Left cardiac atrium (tissue), 4 donors: ENCODE results near the gene HAX1. TPM values are rescaled to one million over a fixed set of nuclear protein-coding genes. Genes with fewer than 3 reads are reported as not detected.
A peak's percentile ranks its signal among the peaks of the same experiment; 100 is the strongest.
"Not testable (repeated sequence)": the region's sequence is repeated elsewhere in the genome, so short reads cannot be mapped to it uniquely, and the experiment has no call there.

Experiments
- ATAC-seq, 2 donors: fragments of 200-7000 bp; cut with Tn5 transposase; one replicate each; pipeline ENCODE4 v1.9.1; 2020; ENCODE audit warnings: mild to moderate bottlenecking in 2 of 2, moderate library complexity in 2 of 2
- DNase-seq: peaks from one replicate; pipeline ENCODE4 v3.0.0-alpha.2; 2020
- intact Hi-C, 2 donors: fragments of 100-400 bp; cut with DNase I; formaldehyde crosslinking; loops; one replicate each; pipeline versions ENCODE4 v1.14.1 to v1.15.1; 2022 to 2023
- total RNA-seq, 2 donors: library from RNA; stranded (reverse); fragmentation: NEBNext Ultra II Directional; extraction: Animal tissue kit (Norgen Biotek cat#: 25700); gene quantifications; one replicate each; pipeline ENCODE4 v1.2.1, GENCODE V29; 2021
- donor health status: DM: no; HTN: yes; CAD: no.
- donor health status: DM: no; HTN: yes; CAD: no; lungs with severe emphysema.
- donor health status: DM: yes; HTN: yes; CAD: no.
- donor health status: Dilated cardiomyopathy.

The HAX1 gene
- total RNA-seq, 2 donors from 2014 or later: 112 to 120 TPM

DNA sequence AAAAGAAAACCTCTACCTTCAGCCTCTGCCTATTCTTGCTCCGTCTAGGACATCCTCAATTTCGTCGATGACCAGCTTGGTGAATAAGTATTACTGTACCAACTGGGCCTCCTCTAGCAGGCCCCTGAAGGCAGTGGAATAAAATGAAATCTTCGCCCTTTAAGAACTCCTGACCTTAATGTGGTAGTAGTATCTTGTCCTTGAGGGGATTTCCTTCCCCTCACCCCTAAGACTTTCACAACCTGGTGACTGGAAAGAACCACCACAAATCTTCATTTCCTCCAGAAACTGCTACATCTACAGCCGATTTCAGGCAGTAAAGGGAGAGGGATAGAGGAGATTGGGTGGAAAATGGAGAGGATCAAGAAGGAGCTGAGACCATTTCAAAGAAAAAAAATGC lies 1.6 kb upstream of the HAX1 start:
- DNase-seq: no peak
- ATAC-seq: no peak
- intact Hi-C loops: no loop called here

DNA sequence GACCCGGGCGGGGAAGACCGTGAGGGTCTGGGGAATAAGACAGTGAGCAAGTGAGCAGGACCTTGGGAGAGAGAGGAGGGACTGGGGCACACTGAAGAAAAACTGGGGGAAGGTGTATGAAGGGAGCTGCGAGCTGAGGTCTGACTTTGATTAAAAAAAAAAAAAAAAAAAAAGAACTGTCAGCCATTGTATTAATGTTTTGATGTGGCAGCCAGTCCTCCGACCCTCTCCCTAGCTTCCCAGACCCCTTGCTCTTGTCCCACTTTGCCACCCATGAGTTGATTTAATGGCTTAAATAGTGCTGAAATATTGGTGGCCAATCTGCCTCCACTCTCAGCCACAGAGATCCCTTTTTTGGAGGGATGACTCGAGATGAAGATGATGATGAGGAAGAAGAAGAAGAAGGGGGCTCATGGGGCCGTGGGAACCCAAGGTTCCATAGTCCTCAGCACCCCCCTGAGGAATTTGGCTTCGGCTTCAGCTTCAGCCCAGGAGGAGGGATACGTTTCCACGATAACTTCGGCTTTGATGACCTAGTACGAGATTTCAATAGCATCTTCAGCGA lies 652 bp downstream of the HAX1 start:
- peak; percentile 24 to 26 for ATAC-seq
- DNase-seq: no peak
- intact Hi-C loops: loop anchor here in 1 of 2 donors (2.0 kb wide), 1 partner anchor 74 kb away; no protein-coding TSS in a partner anchor

DNA sequence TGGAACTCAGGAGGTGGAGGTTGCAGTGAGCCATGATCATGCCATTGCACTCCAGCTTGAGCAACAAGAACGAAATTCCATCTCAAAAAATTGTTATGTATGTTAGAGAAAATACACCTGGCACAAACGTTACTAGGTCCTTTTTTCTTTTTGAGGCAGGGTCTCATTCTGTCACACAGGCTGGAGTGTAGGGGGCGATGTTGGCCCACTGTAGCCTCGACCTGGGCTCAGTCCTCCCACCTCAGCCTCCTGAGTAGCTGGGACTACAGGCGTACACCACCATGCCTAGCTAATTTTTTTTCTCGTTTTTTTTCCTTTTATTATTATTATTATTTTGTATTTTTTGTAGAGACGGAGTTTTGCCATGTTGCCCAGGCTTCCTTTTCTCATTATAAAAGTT lies 4.4 kb downstream of the HAX1 start:
- DNase-seq (no peak), ATAC-seq (no peak)
- intact Hi-C loops: no loop called here

DNA sequence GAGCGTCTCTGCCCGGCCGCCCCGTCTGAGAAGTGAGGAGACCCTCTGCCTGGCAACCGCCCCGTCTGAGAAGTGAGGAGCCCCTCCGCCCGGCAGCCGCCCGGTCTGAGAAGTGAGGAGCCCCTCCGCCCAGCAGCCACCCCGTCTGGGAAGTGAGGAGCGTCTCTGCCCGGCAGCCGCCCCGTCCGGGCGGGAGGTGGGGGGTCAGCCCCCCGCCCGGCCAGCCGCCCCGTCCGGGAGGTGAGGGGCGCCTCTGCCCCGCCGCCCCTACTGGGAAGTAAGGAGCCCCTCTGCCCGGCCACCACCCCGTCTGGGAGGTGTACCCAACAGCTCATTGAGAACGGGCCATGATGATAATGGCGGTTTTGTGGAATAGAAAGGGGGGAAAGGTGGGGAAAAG lies 15.2 kb downstream of the HAX1 start:
- ATAC-seq, intact Hi-C loops, DNase-seq: not testable (repeated sequence)

DNA sequence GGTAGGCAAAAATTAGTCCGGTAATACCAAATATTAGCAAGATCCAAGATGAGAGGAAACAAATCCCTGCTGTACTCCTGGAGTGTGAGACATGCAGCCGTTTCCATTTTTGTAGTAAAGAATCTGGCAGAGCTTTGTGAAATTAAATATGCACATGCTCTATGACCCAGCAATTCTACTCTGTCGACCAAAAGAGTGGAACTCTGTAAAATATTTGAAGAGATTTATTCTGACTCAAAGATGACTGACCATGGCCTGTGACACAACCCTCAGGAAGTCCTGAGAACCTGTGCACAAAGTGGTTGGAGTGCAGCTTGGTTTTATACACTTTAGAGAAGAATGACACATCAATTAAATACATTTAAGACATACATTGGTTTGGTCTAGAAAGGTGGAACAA lies 16.2 kb downstream of the HAX1 start:
- ATAC-seq (no peak), DNase-seq (no peak)
- intact Hi-C loops: no loop called here

DNA sequence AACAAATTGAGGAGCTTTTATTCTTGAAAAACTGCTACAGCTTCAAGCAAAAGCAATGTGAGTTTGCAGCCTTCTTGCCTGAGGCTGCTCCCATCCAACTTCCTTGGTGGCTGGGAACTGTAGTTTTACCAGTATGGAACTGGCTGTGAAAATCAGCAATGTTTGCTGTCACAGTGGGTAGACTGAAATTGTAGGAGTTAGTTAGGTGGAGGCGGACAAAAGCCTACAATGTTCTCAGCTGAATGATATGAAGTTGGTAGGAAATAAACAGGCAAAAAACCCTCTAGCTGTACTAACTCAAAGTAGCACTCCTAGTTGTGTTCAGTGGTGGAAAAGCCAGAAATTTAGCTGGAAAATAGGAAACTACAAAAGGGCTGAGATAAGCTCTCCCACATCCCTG lies 18.5 kb downstream of the HAX1 start:
- intact Hi-C loops: no loop called here
- DNase-seq (no peak), ATAC-seq (no peak)

DNA sequence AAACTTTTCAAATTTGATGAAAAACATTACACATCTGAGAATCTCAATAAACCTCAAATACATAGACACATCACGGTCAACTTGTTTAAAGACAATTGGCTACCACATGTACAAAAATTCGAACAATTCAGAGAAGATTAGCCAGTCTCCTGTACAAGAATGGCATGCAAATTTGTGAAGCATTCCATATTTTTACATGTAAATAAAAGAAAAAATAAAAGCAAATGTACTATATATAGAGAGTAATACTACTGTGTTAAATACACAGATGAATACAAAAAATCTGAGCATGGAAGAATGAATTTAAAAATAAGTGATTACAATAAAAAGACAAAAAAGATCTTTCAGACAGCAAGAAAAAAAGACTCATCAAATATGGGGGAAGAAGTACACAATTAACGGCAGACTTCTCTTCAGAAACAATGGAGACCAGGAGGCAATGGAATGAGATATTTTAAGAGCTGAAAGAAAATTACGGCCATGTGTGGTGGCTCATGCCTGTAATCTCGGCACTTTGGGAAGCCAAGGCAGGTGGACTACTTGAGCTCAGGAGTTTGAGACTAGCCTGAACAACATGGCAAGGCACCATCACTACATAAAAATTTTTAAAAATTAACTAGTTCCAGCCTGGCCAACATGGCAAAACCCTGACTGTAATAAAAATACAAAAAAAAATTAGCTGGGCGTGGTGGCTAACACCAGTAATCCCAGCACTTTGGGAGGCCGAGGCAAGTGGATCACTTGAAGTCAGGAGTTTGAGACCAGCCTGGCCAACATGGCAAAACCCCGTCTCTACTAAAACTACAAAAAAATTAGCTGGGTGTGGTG lies 23.2 kb downstream of the HAX1 start:
- ATAC-seq (no peak), DNase-seq (no peak)

DNA sequence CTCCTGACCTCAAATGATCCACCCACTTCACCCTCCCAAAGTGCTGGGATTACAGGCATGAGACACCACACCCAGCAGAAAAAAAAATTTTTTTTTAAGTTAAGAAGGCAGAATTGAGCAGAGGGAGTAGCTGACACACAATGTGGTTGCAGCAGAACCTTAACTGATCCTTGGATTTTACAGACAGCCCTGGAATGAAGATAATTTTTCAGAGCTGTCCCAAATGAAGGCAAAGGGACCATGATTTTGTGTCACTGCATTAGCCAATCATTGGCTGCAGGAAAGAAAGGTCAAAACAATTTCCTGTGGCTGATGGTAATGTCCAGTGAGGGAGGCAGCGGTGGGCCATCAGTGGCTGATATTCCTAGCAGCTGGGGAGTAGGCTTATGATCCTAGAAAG lies 29.2 kb downstream of the HAX1 start:
- no peak for DNase-seq
- ATAC-seq: no peak
- intact Hi-C loops: no loop called here

More for the DNA sequence above, 23.2 kb downstream of the HAX1 start:
- intact Hi-C loops: no loop called here

DNA sequence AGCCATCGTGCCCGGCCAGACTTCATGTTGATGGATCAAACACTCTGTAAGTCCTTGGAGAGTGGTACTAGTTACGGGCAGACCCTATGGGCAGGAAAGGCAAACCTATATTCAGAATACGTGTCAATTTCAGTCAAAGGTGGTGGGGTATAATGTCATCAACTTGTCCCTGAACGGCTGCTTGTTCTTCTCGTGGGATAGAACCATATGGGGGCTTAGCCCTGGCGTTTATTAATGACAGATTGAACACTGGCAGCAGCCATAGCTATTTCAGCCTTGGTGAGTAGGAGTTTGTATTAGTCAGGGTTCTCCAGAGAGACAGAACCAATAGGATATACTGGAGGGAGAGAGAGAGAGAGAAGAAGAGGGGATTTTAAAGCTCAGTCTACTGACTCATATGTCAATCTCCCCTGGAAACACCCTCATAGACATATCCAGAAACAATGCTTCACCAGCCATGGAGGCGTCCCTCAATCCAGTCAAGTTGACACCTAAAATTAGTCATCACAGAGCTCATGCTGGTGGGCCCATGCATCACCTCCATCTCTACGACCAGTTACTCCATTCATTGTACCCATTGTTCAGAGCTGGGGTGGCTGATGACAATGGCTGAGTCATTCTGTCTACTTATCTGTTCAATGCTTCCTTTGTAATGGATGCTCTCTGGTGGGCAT lies 32.4 kb downstream of the HAX1 start:
- ATAC-seq: no peak
- intact Hi-C loops: no loop called here
- no peak for DNase-seq

DNA sequence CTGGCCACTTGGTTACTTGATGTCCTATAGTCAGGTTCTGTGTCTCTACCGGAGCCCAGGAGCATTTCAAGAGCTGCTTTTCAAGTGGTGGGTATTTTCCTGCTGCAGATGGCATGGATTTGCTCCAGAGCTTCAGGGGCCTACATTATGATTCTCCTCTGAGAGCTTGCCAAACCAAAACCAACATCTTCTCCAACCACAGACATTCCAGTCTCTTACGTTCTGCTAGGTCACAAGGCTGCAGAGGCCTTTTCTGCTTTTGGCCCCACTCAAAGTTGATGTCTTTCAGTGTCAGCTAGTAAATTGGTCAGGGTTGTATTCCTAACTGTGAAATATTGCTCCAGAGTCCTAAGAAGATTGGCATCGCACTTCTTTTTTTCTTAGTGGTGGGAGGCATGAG lies 33.7 kb downstream of the HAX1 start:
- intact Hi-C loops: no loop called here

DNA sequence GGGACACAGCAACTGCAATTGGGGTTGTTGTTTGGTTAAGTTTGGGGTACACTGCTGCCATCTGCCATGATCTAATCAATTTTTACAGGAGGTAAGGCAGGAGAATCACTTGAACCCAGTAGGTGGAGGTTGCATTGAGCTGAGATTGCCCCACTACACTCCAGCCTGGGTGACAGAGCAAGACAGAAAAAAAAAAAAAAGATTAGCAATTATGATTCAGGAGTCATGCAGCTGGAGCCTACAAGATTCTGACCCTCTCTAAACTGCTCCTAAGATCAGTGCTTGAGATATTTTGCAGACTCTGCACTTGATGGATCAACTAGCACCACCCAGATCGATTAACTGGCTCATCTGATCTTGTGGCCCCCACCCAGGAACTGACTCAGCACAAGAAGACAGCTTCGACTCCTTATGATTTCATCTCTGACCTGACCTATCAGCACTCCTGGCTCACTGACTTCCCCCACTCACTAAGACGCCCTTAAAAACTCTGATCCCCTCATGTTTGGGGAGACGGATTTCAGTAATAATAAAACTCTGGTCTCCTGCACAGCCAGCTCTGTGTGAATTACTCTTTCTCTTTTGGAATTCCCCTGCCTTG lies 35.3 kb downstream of the HAX1 start:
- ATAC-seq, intact Hi-C loops, DNase-seq: not testable (repeated sequence)

More for the DNA sequence above, 33.7 kb downstream of the HAX1 start:
- ATAC-seq (no peak), DNase-seq (no peak)

DNA sequence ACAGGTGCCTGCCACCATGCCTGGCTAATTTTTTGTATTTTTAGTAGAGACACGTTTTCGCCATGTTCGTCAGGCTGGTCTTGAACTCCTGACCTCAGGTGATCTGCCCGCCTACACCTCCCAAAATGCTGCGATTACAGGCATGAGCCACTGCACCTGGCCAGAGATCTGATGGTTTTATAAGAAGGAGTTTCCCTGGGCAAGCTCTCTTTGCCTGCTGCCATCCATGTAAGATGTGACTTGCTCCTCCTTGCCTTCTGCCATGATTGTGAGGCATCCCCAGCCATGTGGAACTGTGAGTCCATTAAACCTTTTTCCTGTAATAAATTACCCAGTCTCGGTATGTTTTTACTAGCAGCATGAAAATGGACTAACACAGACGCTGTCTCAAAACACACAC lies 36.7 kb downstream of the HAX1 start:
- DNase-seq, intact Hi-C loops, ATAC-seq: not testable (repeated sequence)

DNA sequence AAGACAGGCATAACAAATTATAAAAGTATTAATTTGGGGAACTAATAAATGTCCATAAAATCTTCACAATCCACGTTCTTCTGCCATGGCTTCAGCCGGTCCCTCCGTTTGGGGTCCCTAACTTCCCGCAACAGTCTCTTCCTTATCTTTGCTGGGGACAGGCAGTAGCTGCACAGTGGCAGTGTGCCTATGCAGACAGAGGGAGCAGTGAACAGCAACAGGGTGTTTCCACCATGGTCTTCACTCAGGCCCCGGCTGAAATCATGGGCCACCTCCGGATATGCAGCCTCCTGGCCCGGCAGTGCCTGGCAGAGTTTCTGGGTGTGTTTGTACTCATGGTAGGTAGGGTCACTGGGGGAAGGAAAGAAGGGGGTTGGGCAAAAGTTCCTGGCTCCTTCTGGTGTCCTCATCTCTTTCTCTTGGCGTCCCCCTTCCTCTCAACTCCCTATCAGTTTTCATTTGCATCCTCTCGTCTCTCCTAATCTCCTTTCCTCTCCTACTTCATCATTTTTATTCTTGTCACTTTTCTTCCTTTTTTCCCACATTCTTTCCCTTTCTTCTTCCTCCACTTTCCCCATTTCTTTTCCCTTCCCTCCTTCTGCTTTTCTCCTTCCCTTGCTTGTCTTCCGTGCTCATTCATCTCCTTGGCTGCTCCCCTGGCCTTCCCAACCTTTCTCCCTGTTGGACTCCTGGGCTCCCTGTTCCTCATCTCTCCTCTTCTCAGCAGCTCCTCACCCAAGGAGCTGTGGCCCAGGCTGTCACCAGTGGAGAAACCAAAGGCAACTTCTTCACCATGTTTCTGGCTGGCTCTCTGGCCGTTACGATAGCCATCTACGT lies 40.0 kb downstream of the HAX1 start:
- DNase-seq, intact Hi-C loops, ATAC-seq: not testable (repeated sequence)

DNA sequence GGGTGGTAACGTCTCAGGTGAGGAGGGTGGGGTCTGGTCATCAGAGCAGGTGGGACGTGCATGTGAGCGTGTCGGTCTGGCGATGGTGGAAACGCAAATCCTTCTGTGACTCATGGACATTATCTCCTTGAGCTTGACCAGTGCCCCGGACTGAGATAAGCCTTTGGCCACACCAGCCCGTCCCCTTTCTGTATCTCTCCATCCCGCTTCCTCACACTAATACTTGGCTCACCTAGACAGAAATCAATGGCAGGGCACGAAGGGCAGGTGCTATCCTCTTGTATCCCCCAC lies 40.6 kb downstream of the HAX1 start:
- intact Hi-C loops: no loop called here
- no peak for ATAC-seq

DNA sequence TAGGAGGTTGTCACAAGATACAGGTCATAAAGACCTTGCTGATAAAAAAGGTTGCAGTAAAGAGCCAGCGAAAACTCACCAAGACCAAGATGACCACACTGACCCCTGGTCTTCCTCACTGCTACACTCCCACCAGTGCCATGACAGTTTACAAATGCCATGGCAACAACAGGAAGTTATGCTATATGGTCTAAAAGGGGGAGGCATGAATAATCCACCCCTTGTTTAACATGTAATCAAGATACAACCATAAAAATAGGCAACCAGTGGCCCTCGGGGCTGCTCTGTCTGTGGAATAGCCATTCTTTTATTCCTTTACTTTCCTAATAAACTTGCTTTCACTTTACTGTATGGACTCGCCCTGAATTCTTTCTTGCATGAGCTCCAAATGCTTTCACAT lies 41.8 kb downstream of the HAX1 start:
- DNase-seq, intact Hi-C loops, ATAC-seq: not testable (repeated sequence)

More for the DNA sequence above, 40.6 kb downstream of the HAX1 start:
- no peak for DNase-seq

DNA sequence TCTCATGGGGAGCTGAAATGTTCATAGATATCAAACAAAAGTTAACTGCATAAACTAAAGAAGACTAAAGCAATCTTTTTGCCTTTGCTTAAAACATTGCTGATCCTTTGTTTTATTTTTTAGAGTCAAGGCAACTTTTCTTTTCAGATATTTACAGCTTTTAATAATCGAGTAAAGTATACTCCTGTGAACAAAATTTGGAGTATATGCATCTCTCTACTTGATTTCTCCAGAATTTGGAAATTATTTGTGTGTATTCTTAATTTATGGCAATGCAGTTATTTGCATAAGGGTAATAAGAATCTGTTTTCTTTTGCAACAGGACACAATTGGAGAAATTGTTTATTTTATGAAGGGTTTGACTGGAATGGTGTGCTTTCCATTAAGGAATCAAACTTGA lies 44.3 kb downstream of the HAX1 start:
- ATAC-seq (no peak), DNase-seq (no peak)
- intact Hi-C loops: no loop called here

DNA sequence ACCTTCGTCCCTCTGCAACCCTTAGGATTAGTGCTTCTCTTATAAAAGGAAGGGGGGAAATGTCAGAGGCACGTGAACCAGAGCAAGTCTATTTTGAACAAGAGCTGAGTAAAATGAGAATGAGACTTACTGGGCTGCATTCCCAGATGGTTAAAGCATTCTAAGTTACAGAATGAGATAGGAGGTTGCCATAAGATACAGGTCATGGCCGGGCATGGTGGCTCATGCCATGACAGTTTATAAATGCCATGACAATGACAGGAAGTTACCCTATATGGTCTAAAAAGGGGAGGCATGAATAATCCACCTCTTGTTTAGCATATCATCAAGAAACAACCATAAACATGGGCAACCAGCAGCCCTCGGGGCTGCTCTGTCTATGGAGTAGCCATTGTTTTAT lies 46.0 kb downstream of the HAX1 start:
- no peak for ATAC-seq
- DNase-seq: no peak
- intact Hi-C loops: no loop called here

DNA sequence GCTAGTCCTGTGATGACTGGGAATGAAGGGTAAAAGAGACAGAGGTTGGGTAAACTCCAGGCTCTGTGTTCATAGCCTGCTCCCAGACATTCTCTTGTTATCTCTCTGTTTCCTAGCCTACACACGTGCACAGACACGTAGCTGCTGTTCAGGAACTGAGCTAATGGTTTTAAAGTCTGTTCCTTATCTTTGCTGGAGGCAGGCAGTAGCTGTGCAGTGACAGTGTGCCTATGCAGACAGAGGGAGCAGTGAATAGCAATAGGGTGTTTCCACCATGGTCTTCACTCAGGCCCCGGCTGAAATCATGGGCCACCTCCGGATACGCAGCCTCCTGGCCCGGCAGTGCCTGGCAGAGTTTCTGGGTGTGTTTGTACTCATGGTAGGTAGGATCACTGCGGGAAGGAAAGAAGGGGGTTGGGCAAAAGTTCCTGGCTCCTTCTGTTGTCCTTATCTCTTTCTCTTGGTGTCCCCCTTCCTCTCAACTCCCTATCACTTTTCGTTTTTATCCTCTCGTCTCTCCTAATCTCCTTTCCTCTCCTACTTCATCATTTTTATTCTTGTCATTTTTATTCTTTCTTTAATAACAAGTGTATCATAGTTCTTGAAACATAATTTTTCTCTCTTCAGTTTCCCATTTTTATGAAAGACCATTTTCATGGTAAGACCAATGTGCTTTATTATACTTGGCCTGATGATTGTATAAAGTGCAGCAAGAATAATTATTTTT lies 48.6 kb downstream of the HAX1 start, which contains the start of gene AQP10:
Gene AQP10, plus strand, starts transcription at position 212 of the 727 bp plus-strand sequence. Its CDS starts 63 bp downstream, at position 275.
- DNase-seq: no peak
- intact Hi-C loops: no loop called here
- ATAC-seq: peak in 1 of 2 donors; percentile 32
